HG02678 (cell line): ENCODE data around the gene CCKAR.
"Not testable (repeated sequence)": the region's sequence is repeated elsewhere in the genome, so short reads cannot be mapped to it uniquely, and the experiment has no call there.

Experiments used
- ATAC-seq: cut with Tn5 transposase; IDR thresholded peaks from one replicate; pipeline ENCODE4 v1.9.1; 2021; ENCODE audit warnings: mild to moderate bottlenecking, moderate library complexity; ENCODE audit not compliant: unreplicated experiment

The CCKAR gene

DNA sequence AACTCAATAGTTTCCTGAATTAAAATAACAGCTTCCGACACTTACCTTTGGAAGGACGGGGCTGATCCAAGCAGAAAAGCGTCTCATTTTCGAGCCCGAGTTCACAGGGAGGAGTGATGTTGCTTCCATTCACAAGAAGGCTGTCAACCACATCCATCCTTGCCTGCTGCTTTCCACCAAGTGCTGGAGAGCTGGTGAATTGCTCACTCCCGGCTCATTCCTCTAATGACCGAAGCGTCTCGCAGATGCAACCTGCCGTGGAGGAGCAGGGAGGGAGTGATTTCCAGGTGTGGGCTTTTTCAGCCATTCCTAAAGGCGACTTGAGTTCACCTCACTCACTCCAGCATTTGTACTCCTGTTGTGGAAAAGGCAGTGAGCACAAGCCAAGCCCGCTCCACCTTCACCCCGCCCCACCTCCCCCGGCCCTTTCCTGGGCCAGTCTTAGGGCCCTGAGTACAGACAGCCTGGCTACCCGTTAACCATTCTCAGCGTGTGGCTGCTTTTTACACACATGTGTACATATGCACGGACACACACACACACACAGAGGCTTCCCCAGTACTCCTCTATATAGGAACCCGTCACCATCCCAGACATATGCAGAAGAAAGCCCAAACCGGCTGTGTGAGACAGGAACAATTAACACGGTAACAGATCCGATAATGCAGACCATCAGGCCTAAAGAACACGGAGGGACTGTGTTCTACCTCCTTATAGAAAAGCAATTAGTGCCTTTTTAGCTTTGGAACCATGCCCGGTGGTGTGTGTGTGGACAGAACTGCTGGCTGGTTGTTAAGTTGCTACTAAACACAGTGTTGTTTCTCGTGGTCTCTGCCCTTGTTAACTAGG lies at the start of gene CCKAR:
Gene CCKAR, minus strand, starts transcription at position 374 of the 849 bp plus-strand sequence. Its CDS starts 217 bp downstream, at position 157.
- no peak for ATAC-seq

- no peak for ATAC-seq
Observed at GRCh38 chr4:26533685-26534084, 43.4 kb upstream of the CCKAR start.

DNA sequence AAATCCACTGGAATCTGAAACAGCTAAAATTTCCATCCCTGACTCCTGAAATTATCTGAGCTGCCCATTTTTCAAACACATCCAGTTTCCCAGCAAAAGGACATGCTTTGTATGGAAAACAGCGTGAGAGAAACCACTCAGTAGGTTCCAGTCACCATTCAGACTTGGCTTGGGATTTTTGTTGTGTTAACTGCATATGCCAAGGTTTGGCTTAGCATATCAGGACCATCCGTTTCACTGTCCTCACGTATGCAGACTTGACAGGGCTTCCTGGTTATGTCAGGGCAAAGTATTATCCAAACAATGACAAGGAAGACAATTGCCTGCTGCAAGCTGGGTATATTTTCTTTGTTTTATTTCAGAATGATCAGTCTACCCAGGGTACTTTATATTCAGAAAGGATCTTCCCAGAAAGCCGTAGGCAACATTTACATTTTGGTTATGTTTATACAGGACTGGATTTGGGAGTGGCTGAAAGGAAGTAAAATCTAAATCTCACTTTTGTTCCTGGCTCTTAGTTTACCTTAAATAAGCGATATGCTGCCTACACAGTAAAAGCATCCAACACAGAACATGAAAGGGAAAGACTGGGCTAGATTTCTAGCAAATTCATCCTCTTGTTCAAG lies 41.3 kb upstream of the CCKAR start:
- ATAC-seq: no peak

DNA sequence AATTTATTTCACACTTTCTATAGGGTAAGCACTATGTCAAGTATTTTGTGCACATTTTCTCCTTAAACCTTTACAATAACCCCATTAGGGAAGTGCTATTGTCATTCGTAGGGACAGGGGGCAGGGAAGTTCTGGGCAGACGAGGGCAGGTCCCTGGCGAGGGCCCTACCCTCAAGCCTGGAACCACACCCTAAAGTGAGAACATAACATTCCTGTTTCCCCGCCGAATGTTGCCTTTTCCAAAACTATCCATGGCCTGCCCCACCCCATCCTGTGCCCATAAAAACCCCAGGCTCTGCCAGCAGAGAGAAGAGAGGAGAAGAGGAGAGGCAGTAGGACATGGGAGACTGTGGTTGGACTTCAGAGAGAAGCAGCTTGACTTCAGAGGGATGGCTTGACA lies 39.8 kb upstream of the CCKAR start:
- ATAC-seq: no peak

DNA sequence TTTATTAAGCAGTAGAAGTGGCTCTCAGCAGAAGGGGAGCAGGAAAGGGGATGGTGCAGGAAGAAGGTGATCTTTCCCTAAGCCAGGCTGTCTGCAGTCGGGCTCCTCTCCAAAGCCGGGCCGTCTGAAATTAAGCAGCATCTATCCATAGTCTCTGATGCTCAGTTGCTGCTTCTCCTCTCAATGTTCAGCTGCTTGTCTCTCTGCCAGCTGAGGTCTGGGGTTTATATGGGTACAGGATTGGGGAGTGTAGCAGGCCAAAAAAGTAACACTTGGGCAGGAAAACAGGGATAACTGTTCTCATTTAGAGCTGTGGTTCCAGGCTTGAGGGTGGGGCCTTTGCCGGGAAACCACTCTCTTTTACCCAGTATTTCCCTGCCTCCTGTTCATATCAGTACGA lies 39.2 kb upstream of the CCKAR start:
- no peak for ATAC-seq

- no peak for ATAC-seq
Observed at GRCh38 chr4:26525771-26526150, 35.5 kb upstream of the CCKAR start.

- no peak for ATAC-seq
Observed at GRCh38 chr4:26525136-26525770, 35.0 kb upstream of the CCKAR start.

GRCh38 chr4:26524011-26524410 lies 33.7 kb upstream of the CCKAR start:
- no peak for ATAC-seq

- no peak for ATAC-seq
Observed at GRCh38 chr4:26522478-26522877, 32.2 kb upstream of the CCKAR start.

DNA sequence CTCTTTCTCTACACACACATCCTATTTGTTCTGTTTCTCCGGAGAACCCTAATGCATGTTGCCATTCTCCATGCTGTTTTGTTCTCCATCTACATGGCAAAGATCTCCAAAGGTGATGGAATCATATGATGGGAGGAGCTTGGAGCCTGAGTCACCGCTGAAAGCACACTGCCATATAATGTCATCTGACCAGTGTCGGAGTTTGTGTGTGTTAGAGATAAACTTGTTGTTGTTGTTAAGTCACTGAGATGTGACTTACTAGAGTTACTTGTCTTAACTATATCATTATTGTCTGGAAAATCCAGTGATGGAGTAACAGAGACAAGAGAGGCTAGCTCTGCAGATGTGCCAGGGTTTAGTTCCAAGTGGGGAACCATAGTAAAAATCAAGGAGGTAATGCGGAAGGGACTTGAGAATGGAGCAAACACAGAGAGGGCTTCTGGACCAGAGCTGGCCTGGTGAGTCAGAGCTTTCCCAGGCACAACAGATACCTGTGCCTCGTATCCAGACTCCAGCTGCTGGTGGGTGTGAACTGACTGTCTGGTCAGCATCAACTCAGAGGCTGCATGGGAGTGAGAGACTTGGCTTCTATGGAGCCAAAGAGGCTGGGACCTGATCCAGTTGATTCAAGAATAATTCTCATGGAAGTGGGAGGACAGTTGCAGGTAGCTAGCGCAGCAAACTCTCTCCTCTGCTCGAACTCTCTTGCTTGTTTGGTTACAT lies 30.6 kb upstream of the CCKAR start:
- no peak for ATAC-seq

DNA sequence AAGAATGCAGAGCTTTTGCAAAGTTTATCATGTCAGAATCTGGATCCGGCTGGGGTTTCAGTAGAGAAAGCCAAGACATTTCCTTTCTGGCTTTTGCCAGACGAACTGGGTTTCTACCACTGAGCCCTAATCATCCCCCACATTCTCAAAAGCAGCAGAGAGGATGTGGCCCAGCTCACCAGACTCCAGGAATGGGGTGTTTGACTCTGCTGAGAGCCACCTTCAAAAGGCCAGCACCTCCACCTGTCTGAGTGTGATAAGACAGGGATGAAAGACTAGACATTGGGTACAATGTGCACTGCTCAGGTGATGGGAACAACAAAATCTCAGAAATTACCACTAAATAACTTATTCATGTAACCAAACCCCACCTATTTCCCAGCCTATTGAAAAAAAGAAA lies 25.7 kb upstream of the CCKAR start:
- ATAC-seq: no peak

GRCh38 chr4:26510334-26510964 lies 20.2 kb upstream of the CCKAR start:
- ATAC-seq: no peak

DNA sequence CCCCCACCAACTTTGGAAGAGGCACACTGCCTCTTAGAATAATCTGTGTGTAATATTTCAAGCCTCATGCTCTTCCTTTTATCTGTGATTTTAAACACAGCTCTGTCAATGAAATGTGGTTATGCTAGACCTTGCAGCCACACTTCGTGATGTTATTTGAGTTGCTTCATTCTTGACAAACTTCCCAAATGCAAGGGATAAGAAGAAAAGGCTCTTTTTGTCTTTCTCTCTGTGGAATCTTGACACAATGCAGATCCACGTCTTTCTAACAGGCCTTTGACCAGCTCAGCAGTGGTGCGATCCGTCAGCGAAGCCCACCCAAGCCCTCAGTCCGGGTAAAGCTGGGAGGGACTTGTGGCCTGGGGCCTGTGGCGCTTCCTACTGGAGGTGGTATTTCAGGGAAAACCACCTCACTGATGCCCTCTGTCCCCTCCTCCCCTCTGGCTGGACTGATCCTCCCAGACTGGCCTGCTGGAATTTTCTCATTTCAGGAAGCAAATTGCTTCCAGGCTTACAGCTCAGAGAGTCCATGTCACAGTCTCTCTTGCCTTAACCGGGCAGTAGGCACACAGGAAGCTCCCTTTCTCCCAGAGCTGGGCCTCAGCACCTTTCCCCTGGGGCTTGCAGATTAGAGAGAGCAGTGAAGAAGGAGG lies 19.5 kb upstream of the CCKAR start:
- ATAC-seq: no peak

GRCh38 chr4:26507286-26507685 lies 17.0 kb upstream of the CCKAR start:
- no peak for ATAC-seq

GRCh38 chr4:26503844-26504243 lies 13.6 kb upstream of the CCKAR start:
- no peak for ATAC-seq

GRCh38 chr4:26503427-26503826 lies 13.1 kb upstream of the CCKAR start:
- ATAC-seq: no peak

GRCh38 chr4:26500565-26500999 lies 10.3 kb upstream of the CCKAR start:
- ATAC-seq: not testable (repeated sequence)

DNA sequence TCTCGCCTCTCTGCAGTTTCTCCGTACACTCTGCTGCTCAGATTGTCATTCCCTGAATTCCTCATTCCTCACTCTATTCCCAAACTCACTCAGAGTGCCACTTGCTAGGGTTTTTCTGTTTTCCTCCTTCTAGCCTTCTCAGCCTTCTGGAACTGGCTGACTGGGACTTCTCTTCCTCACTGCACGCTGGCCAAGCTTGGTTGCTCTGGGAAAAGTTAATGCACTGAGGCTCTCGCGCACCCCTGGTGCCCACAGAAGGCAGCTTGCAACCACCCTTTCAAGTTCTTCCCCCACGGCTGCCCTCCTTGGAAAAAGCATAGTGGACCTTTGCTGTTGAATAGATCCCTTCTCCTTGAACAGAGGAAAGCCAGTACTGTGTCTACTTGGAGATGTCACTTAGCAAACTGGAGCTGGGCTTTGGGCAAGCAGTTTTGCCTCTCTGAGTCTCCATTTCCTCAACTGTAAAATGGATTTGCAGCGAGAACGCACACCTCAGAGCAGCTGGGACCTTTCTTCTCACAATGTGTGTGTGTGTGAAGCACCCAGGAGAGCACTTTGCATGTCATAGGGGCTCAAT lies 6.0 kb upstream of the CCKAR start:
- no peak for ATAC-seq

GRCh38 chr4:26493461-26493860 lies 3.2 kb upstream of the CCKAR start:
- ATAC-seq: no peak
